HepG2 (cell line): ENCODE results near the gene KCNJ4. TPM values are rescaled to one million over a fixed set of nuclear protein-coding genes. Genes with fewer than 3 reads are reported as not detected.

ENCODE experiments used
- HES4 ChIP-seq: sonication (generic); formaldehyde crosslinking; IDR thresholded peaks from 2 replicates; pipeline ENCODE4 v1.9.0; 2021; ENCODE audit warnings: mild to moderate bottlenecking, missing genetic modification reagents, borderline replicate concordance
- KDM1A ChIP-seq: IDR thresholded peaks from 2 replicates; pipeline ENCODE4 v1.6.1; 2016; ENCODE audit warnings: missing compliant biosample characterization
- PBX2 ChIP-seq: IDR thresholded peaks from 2 replicates; pipeline ENCODE4 v1.6.1; 2016; ENCODE audit warnings: control low read depth
- TBX3 ChIP-seq: fragments of 450-650 bp; IDR thresholded peaks from 2 replicates; pipeline ENCODE4 v1.6.1; 2017; ENCODE audit warnings: antibody characterized with exemption, mild to moderate bottlenecking, inconsistent platforms, borderline replicate concordance
- TIGD3 ChIP-seq: sonication (generic); formaldehyde crosslinking; IDR thresholded peaks from 2 replicates; pipeline ENCODE4 v1.5.1; 2020; ENCODE audit warnings: mild to moderate bottlenecking, missing genetic modification reagents, borderline replicate concordance
- ZNF562 ChIP-seq: sonication (generic); formaldehyde crosslinking; IDR thresholded peaks from 2 replicates; pipeline ENCODE4 v1.8.0; 2022; ENCODE audit warnings: missing genetic modification reagents, borderline replicate concordance
- ZNF678 ChIP-seq: sonication (generic); formaldehyde crosslinking; IDR thresholded peaks from 2 replicates; pipeline ENCODE4 v1.4.0; 2020; ENCODE audit warnings: mild to moderate bottlenecking, missing genetic modification reagents
- polyA plus RNA-seq, 8 experiments: library from polyadenylated mRNA; depleted of rRNA in 3 of 8; stranded (reverse) in 7 of 8; unstranded in 1 of 8; fragments of >200 nt; fragmentation: Illumina TruSeq in 4 of 8; extraction: Trizol in 4 of 8; gene quantifications; 2 replicates each; pipeline versions ENCODE4 v1.2.1 to v1.2.3, GENCODE V29; 2011 to 2016; ENCODE audit warnings: low read depth in 4 of 8, missing spikeins in 1 of 8, mixed read lengths in 1 of 8; ENCODE audit not compliant: insufficient read depth in 1 of 8
- total RNA-seq, 5 experiments: library from RNA; depleted of rRNA; stranded (reverse); fragments of >200 nt; fragmentation: Illumina TruSeq; extraction: Trizol; gene quantifications; 2 replicates each; pipeline ENCODE4 v1.2.3, GENCODE V29; 2016; ENCODE audit warnings: low read depth in 1 of 5
- TF ChIP-seq, protein P1 (sequence below), 2 experiments: fragments of 450-650 bp in 1 of 2; sonication (generic) in 1 of 2; formaldehyde crosslinking in 1 of 2; IDR thresholded peaks; 2 replicates each; pipeline versions ENCODE4 v1.6.1 to v1.8.0; 2016 to 2022; ENCODE audit warnings: antibody characterized with exemption in 1 of 2, mild to moderate bottlenecking in 1 of 2, missing genetic modification reagents in 1 of 2
- TF ChIP-seq, protein P2 (sequence below): sonication (generic); formaldehyde crosslinking; IDR thresholded peaks from 2 replicates; pipeline ENCODE4 v1.4.0; 2020; ENCODE audit warnings: missing genetic modification reagents

The KCNJ4 gene
- total and polyA plus RNA-seq, 2 of the 13 experiments (the other 11 are each of a cell fraction or from before 2014, with no cell fraction given), result not detected

- TF ChIP-seq, protein P1, sequence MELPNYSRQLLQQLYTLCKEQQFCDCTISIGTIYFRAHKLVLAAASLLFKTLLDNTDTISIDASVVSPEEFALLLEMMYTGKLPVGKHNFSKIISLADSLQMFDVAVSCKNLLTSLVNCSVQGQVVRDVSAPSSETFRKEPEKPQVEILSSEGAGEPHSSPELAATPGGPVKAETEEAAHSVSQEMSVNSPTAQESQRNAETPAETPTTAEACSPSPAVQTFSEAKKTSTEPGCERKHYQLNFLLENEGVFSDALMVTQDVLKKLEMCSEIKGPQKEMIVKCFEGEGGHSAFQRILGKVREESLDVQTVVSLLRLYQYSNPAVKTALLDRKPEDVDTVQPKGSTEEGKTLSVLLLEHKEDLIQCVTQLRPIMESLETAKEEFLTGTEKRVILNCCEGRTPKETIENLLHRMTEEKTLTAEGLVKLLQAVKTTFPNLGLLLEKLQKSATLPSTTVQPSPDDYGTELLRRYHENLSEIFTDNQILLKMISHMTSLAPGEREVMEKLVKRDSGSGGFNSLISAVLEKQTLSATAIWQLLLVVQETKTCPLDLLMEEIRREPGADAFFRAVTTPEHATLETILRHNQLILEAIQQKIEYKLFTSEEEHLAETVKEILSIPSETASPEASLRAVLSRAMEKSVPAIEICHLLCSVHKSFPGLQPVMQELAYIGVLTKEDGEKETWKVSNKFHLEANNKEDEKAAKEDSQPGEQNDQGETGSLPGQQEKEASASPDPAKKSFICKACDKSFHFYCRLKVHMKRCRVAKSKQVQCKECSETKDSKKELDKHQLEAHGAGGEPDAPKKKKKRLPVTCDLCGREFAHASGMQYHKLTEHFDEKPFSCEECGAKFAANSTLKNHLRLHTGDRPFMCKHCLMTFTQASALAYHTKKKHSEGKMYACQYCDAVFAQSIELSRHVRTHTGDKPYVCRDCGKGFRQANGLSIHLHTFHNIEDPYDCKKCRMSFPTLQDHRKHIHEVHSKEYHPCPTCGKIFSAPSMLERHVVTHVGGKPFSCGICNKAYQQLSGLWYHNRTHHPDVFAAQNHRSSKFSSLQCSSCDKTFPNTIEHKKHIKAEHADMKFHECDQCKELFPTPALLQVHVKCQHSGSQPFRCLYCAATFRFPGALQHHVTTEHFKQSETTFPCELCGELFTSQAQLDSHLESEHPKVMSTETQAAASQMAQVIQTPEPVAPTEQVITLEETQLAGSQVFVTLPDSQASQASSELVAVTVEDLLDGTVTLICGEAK (IDR thresholded peaks at IDR 0.05), result no peak
- TF ChIP-seq, protein P1 (CRISPR knock-in tag; IDR thresholded peaks at IDR 0.05), result no peak
- TF ChIP-seq PBX2 (CRISPR knock-in tag) (no peak), TBX3 (no peak), ZNF678 (CRISPR knock-in tag) (no peak), ZNF562 (CRISPR knock-in tag) (no peak), HES4 (CRISPR knock-in tag) (no peak), KDM1A (no peak), TIGD3 (CRISPR knock-in tag) (no peak)
- TF ChIP-seq, protein P2, sequence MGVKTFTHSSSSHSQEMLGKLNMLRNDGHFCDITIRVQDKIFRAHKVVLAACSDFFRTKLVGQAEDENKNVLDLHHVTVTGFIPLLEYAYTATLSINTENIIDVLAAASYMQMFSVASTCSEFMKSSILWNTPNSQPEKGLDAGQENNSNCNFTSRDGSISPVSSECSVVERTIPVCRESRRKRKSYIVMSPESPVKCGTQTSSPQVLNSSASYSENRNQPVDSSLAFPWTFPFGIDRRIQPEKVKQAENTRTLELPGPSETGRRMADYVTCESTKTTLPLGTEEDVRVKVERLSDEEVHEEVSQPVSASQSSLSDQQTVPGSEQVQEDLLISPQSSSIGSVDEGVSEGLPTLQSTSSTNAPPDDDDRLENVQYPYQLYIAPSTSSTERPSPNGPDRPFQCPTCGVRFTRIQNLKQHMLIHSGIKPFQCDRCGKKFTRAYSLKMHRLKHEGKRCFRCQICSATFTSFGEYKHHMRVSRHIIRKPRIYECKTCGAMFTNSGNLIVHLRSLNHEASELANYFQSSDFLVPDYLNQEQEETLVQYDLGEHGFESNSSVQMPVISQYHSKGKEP (CRISPR knock-in tag), result no peak
These were observed 1.0 kb downstream of the KCNJ4 start (continued) for GRCh38 chr22:38453996-38454352.
